ENCODE measurements around the gene CAMTA2. TPM values are rescaled to one million over a fixed set of nuclear protein-coding genes. Genes with fewer than 3 reads are reported as not detected.

The CAMTA2 gene
- total RNA-seq, 2 experiments from 2014 or later, result 91.5 to 99.0 TPM

GRCh38 chr17:5027299-5027698, 39.8 kb upstream of the CAMTA2 start:
- Mint-ChIP-seq H3K4me3 (no peak overlapping the region), H3K36me3 (ENCODE audit: low read depth) (peaks cover 9% of the 10 kb centered on the region), H3K27ac (no peak overlapping the region), H3K27me3 (no peaks in the 10 kb centered on the region), H3K9me3 (no peaks in the 10 kb centered on the region), H3K4me1 (ENCODE audit: low read depth) (peaks cover 16% of the 10 kb centered on the region)
- DNase-seq, result no peak
- ChIA-PET POLR2A (no interaction called here), CTCF (interaction anchor here (1.1 to 7.0 kb wide), 2 partner anchors 18 to 35 kb away, joined by 3 to 75 read pairs; no protein-coding TSS in a partner anchor)
- TF ChIP-seq CTCF (IDR thresholded peaks at IDR 0.05), result no peak
- no peak for ATAC-seq
- intact Hi-C loops (cut with micrococcal nuclease), result no loop called here

- ATAC-seq (no peak), DNase-seq (no peak)
- Mint-ChIP-seq H3K4me1 (ENCODE audit: low read depth) (peaks cover 3% of the 10 kb centered on the region), H3K9me3 (no peaks in the 10 kb centered on the region), H3K36me3 (ENCODE audit: low read depth) (peaks cover 15% of the 10 kb centered on the region), H3K27ac (peak overlapping the region; percentile 13), H3K4me3 (no peak overlapping the region), H3K27me3 (no peaks in the 10 kb centered on the region)
- CTCF ChIA-PET, result no interaction called here
- POLR2A ChIA-PET, result no interaction called here
- no peak for TF ChIP-seq CTCF (IDR thresholded peaks at IDR 0.05)
- intact Hi-C loops (cut with micrococcal nuclease), result no loop called here
Observed at GRCh38 chr17:5024604-5025003, 37.1 kb upstream of the CAMTA2 start.

- Mint-ChIP-seq H3K27ac (no peak overlapping the region), H3K4me1 (ENCODE audit: low read depth) (peaks cover 12% of the 10 kb centered on the region), H3K36me3 (ENCODE audit: low read depth) (peaks cover 18% of the 10 kb centered on the region), H3K9me3 (no peaks in the 10 kb centered on the region), H3K27me3 (no peaks in the 10 kb centered on the region), H3K4me3 (no peak overlapping the region)
- TF ChIP-seq CTCF (IDR thresholded peaks at IDR 0.05), result no peak
- ChIA-PET POLR2A (interaction anchor here (1.0 kb wide), 1 partner anchor 74 kb away, joined by 3 read pairs; no protein-coding TSS in a partner anchor), CTCF (no interaction called here)
- ATAC-seq (no peak), DNase-seq (no peak)
- intact Hi-C loops (cut with micrococcal nuclease), result no loop called here
Observed at GRCh38 chr17:5023588-5024147, 36.2 kb upstream of the CAMTA2 start.

GRCh38 chr17:5022171-5022711, 34.8 kb upstream of the CAMTA2 start:
- no peaks in the 10 kb centered on the region for H3K27me3 Mint-ChIP-seq
- no peaks in the 10 kb centered on the region for H3K9me3 Mint-ChIP-seq
- CTCF ChIA-PET, result no interaction called here
- intact Hi-C loops (cut with micrococcal nuclease), result no loop called here
- no peak overlapping the region for H3K4me3 Mint-ChIP-seq
- ATAC-seq, result no peak
- peaks cover 12% of the 10 kb centered on the region for H3K4me1 Mint-ChIP-seq (ENCODE audit: low read depth)
- DNase-seq, result no peak
- H3K27ac Mint-ChIP-seq, result no peak overlapping the region
- POLR2A ChIA-PET, result interaction anchor here (1.4 kb wide), 1 partner anchor 9 kb away, joined by 3 read pairs; no protein-coding TSS in a partner anchor
- TF ChIP-seq CTCF (IDR thresholded peaks at IDR 0.05), result no peak
- H3K36me3 Mint-ChIP-seq (ENCODE audit: low read depth), result peaks cover 19% of the 10 kb centered on the region

- POLR2A ChIA-PET, result interaction anchor here (0.6 to 1.8 kb wide), 3 partner anchors 40 to 326 kb away, joined by 3 to 7 read pairs (median 4); no protein-coding TSS in a partner anchor
- no peak for DNase-seq
- intact Hi-C loops (cut with micrococcal nuclease), result no loop called here
- Mint-ChIP-seq H3K27ac (no peak overlapping the region), H3K4me1 (ENCODE audit: low read depth) (peaks cover 15% of the 10 kb centered on the region), H3K4me3 (no peak overlapping the region), H3K36me3 (ENCODE audit: low read depth) (peaks cover 25% of the 10 kb centered on the region), H3K27me3 (no peaks in the 10 kb centered on the region), H3K9me3 (no peaks in the 10 kb centered on the region)
- ATAC-seq, result no peak
- CTCF ChIA-PET, result interaction anchor here (1.4 to 1.8 kb wide), 3 partner anchors 10 to 50 kb away, joined by 4 to 11 read pairs (median 5); no protein-coding TSS in a partner anchor
- TF ChIP-seq CTCF (IDR thresholded peaks at IDR 0.05), result no peak
Observed at GRCh38 chr17:5020502-5021023, 33.1 kb upstream of the CAMTA2 start.
